Measurements from ENCODE around the gene THSD4. TPM values are rescaled to one million over a fixed set of nuclear protein-coding genes. Genes with fewer than 3 reads are reported as not detected.

THSD4 gene
- not detected for total RNA-seq

DNA sequence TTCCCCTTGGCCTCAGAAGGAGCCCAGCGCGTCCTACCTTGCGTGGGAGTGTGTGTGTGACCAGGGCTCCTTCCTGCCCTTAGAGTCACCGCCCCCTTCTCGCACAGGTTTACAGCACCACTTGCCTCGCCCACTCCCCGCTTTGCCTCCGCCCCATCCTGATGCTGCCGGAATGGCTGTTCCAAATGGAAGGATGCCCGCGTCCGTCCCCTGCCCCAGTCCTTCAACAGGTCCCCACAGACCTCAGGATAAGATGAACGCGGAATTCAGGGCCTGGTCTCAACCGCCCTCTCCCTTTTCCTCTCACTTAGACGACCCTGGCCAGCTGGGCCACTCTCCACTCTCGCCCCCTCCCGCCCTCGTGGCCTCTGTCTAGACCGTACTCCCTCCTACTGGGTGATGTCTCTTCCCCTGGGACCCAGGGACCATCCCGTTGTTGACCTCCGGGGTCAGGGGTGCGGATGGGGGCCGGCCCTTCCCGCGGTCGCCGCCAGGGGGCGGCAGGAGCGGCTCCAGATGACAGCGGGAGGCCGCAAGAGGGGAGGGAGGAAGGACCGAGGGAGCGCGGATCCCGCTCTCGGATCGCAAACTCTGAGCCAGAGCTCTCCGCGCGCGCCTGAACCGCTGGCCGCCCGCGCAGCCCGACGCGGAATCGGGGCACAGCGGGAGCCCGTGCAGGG, at the start of gene THSD4:
TSS of gene THSD4 (plus strand) at position 585 of the 680 bp plus-strand sequence.
- no peaks in the 10 kb centered on the region for H3K9me3 Mint-ChIP-seq
- H3K4me3 Mint-ChIP-seq, result peak within 1 kb of the TSS; percentile 63
- no peaks in the 10 kb centered on the region for H3K36me3 Mint-ChIP-seq
- peaks cover 5 to 6% of the 10 kb centered on the region in 2 donors for H3K4me1 Mint-ChIP-seq (ENCODE audit: low read depth in 2 of 2)
- ATAC-seq (peak; percentile 79 to 83), DNase-seq (ENCODE audit: low spot score) (peak; percentile 65)
- no peak within 1 kb of the TSS for H3K27ac Mint-ChIP-seq
- H3K27me3 Mint-ChIP-seq, result peaks cover 38 to 42% of the 10 kb centered on the region in 2 donors

DNA sequence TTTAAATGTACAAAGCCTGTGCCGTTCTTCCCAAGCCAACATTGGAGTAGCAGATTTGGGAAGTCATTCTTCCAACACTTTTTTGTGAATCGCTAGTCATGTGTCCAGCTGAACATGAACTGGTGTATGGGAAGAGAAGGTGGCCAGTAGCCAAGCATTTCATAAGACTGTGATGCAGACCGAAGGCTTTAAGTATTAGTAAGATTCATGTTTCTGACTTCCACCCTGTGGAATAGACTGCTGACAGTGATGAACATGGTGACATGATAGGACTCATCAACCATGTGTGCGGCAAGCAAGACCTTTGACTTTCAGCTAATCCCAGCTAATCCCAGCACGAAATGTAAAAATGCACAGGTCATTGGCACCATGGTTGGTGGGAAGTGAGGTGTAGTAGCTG, 48.3 kb upstream of the THSD4 start:
- Mint-ChIP-seq H3K27me3 (peaks cover 14 to 26% of the 10 kb centered on the region in 2 donors), H3K4me1 (ENCODE audit: low read depth in 2 of 2) (no peaks in the 10 kb centered on the region), H3K27ac (no peak overlapping the region), H3K4me3 (no peak overlapping the region), H3K36me3 (no peaks in the 10 kb centered on the region), H3K9me3 (no peaks in the 10 kb centered on the region)
- ATAC-seq, result no peak
- no peak for DNase-seq (ENCODE audit: low spot score)

DNA sequence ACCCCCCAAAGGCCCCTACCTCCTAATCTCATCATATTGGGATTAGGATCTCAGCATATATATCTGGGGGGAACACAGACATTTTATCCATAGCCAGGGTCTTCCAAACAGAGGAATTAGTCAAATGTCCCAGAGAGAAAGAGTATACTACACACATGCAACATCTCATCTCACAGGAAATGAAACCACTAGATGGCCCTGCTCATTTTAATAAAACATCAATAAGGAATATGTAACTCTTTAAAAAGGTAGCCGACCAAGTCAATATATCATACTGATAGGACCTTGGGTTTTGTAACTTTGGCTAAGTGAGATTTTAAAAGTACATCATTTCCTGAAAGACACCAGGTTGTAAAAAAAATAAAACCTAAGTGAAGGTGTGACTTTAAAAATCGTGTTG, 45.6 kb upstream of the THSD4 start:
- no peaks in the 10 kb centered on the region for H3K36me3 Mint-ChIP-seq
- H3K4me1 Mint-ChIP-seq (ENCODE audit: low read depth in 2 of 2), result no peaks in the 10 kb centered on the region
- no peak for ATAC-seq

DNA sequence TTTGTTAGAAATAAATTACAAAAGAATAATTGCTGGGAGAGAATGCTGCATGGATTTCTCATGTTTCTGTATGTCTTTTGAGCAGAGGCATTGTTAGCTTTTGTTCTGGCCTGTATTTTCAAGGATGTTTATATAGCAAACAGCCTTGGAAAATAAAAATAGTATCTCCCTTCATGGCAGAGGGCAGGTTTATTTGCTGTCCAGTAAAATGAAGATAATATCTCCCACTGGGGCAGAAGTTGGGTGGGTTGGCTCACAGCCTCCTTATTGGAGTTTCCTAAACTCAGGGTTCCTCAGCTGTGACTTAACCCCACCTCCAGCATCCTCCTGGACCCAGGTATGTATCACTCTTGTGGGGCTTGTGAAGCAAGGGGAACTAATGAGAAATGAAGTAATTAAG, 43.7 kb upstream of the THSD4 start:
- no peak overlapping the region for H3K4me3 Mint-ChIP-seq
- DNase-seq (ENCODE audit: low spot score), result no peak
- no peaks in the 10 kb centered on the region for H3K9me3 Mint-ChIP-seq
- H3K4me1 Mint-ChIP-seq (ENCODE audit: low read depth in 2 of 2), result no peaks in the 10 kb centered on the region
- no peak overlapping the region for H3K27ac Mint-ChIP-seq
- H3K36me3 Mint-ChIP-seq, result no peaks in the 10 kb centered on the region
- no peak for ATAC-seq
- H3K27me3 Mint-ChIP-seq, result peaks cover 21 to 23% of the 10 kb centered on the region in 2 donors

More for the DNA sequence above, 45.6 kb upstream of the THSD4 start:
- Mint-ChIP-seq H3K27ac (no peak overlapping the region), H3K9me3 (no peaks in the 10 kb centered on the region), H3K4me3 (no peak overlapping the region), H3K27me3 (peaks cover 21 to 22% of the 10 kb centered on the region in 2 donors)
- no peak for DNase-seq (ENCODE audit: low spot score)

DNA sequence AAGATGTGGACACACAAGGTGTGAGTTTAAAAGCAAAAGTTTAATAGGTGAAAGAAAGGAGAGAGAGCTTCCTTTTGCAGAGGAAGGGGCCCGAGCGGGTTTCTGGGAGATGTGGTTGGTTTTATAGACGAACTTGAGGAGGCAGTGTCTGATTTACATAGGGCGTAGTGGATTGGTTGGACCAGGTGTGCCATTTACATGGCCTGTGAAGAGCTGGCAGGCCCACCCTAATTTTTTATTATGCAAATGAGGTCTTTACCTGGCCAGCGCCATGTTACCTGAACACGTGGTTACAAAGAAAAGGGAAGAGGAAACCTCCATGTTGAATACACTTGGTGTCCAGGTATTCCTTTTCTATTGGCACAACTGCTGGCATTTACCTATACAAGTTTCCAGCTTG, 42.8 kb upstream of the THSD4 start:
- Mint-ChIP-seq H3K9me3 (no peaks in the 10 kb centered on the region), H3K4me1 (ENCODE audit: low read depth in 2 of 2) (no peaks in the 10 kb centered on the region), H3K36me3 (no peaks in the 10 kb centered on the region), H3K27ac (no peak overlapping the region), H3K4me3 (no peak overlapping the region), H3K27me3 (peaks cover 18 to 20% of the 10 kb centered on the region in 2 donors)
- DNase-seq (ENCODE audit: low spot score) (no peak), ATAC-seq (no peak)

DNA sequence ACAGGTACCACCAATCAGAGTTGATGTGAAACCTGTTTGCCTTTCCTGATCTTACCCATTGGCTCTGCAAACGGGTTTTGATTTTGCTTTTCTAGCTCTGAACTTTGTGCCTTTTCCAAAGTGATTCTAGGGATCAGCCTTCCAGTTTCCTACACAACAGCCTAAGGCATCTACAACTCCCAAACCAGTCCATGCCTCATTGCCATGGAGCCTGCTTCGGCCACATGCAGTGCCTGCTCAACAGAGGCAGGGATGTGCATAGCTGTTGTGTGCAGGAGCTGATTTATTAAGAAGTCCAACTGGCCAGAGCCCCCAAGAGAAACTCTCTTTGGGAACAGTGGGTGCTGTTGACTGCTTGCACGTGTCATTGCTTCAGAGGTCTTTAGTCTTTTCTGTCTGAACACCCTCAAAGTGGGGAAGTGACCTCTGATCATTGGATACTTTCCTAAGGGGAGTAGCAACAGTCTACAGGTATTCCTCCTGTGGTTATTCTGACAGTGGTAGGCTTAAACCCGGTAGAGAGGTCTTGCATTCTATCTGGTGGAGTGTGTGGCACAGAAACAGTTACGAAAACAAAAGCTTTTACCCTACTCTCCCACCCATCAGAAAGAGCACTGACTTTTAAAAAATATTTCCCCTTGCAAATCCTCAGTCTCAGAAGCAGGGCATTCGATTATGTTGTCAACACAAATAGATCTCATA, 36.6 kb upstream of the THSD4 start:
- no peak for ATAC-seq
- Mint-ChIP-seq H3K27ac (no peak overlapping the region), H3K9me3 (no peaks in the 10 kb centered on the region), H3K36me3 (no peaks in the 10 kb centered on the region), H3K4me3 (no peak overlapping the region), H3K27me3 (peaks cover 25 to 47% of the 10 kb centered on the region in 2 donors), H3K4me1 (ENCODE audit: low read depth in 2 of 2) (no peaks in the 10 kb centered on the region)
- no peak for DNase-seq (ENCODE audit: low spot score)

DNA sequence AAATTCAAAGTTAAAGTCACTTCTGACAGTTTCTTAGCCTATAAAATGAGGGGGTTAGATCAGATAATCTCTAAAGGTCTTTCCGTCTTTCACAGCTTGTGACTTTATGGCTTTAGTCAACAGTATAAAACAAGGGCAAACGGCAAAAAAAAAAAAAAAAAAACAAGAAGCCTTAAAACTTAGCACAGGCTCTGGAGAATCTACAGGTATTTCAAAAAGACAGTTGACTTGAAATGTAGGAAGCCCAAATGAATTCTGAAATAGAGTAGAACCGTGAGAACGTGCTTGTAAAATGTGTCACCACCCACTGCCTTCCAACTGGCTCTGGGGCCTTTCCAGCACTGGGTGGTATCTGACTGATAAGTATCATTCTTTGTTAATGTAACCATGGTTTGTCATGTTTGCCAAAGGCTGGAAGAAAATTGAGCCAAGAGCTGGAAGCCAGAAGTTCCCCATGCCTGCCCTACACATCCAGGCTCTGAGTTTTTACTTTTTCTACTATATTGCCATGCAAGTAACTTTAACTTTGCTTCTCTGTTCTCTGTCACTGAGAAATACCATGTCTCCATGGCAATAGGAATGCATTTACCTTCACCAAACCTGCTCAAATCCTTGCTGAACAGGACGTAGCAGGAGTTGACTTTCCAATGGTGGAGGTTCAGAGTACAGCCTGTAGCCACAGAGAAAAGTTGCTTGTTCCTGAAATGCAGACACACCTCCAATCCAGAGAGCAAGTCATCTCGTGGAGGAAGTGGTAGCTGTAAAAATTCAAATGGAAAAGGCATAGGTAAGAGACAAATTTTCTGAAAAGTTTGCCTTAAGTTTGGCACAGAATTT, 35.8 kb upstream of the THSD4 start:
- no peaks in the 10 kb centered on the region for H3K4me1 Mint-ChIP-seq (ENCODE audit: low read depth in 2 of 2)

DNA sequence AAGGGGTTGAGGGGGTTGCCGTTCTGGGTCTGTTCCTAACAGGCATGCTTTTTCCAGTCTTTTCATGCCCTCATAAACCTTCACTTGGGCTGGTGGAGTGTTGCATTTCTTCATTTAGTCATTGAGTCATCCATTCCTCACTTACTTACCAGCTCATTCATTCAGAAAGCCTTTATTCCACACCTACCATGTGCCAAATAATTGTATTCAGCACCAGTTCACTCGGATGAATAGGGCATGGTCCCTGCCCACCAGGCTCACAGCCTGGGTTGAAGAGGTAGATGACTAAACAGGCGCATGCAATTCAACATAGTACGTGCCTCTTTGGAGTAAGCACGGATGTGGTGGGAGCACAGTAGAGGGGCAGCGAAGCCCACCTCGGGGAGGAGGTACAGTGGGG, 35.1 kb upstream of the THSD4 start:
- no peak overlapping the region for H3K4me3 Mint-ChIP-seq
- ATAC-seq, result no peak
- H3K36me3 Mint-ChIP-seq, result no peaks in the 10 kb centered on the region
- no peaks in the 10 kb centered on the region for H3K9me3 Mint-ChIP-seq
- no peaks in the 10 kb centered on the region for H3K4me1 Mint-ChIP-seq (ENCODE audit: low read depth in 2 of 2)
- H3K27ac Mint-ChIP-seq, result no peak overlapping the region
- no peak for DNase-seq (ENCODE audit: low spot score)
- peaks cover 23 to 42% of the 10 kb centered on the region in 2 donors for H3K27me3 Mint-ChIP-seq

More for the DNA sequence above, 35.8 kb upstream of the THSD4 start:
- no peaks in the 10 kb centered on the region for H3K36me3 Mint-ChIP-seq
- no peak overlapping the region for H3K27ac Mint-ChIP-seq
- no peak for DNase-seq (ENCODE audit: low spot score)
- H3K27me3 Mint-ChIP-seq, result peaks cover 26 to 45% of the 10 kb centered on the region in 2 donors
- H3K9me3 Mint-ChIP-seq, result no peaks in the 10 kb centered on the region
- no peak overlapping the region for H3K4me3 Mint-ChIP-seq
- no peak for ATAC-seq

DNA sequence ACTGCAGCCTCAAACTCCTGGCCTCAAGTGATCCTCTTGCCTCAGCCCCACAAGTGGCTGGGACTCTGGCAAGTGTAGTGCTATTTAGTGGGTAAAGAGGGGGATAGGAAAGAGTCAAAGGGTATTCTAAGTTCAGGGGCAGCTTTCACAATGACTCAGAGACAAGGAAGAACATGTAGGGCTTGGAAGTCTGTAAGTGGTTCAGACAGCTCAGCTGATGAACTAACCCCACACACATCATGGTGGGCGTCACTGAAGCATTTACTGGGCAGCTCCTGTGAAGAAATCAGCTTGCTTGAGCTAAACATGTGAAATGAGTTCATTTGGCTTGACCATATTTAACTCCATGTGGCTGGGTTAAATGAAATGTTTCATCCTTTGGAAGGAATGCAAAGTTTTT, 34.6 kb upstream of the THSD4 start:
- no peaks in the 10 kb centered on the region for H3K4me1 Mint-ChIP-seq (ENCODE audit: low read depth in 2 of 2)
- peaks cover 23 to 47% of the 10 kb centered on the region in 2 donors for H3K27me3 Mint-ChIP-seq
- H3K9me3 Mint-ChIP-seq, result no peaks in the 10 kb centered on the region
- H3K36me3 Mint-ChIP-seq, result no peaks in the 10 kb centered on the region
- no peak overlapping the region for H3K4me3 Mint-ChIP-seq
- ATAC-seq, result no peak
- H3K27ac Mint-ChIP-seq, result no peak overlapping the region
- DNase-seq (ENCODE audit: low spot score), result no peak

DNA sequence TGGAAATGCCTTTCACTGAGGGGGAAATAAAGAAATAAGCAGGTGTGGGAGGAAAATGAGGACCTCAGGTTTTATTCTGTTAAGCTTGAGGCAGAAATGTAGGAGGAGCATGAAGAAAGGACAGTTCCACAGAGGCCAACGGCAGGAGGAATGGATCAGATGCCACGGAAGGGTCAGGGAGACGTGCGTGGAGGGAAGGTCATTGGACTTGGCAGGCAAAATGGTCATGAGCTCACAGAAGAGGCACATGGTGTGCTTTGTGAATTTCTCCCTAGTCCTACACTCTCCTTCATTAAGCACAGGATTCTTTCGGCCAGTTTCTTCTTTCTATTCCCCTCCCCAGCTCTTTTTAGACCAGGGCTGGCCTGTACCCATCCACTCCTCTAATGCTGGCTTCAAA, 32.5 kb upstream of the THSD4 start:
- no peak overlapping the region for H3K27ac Mint-ChIP-seq
- H3K9me3 Mint-ChIP-seq, result no peaks in the 10 kb centered on the region
- H3K4me3 Mint-ChIP-seq, result no peak overlapping the region
- H3K27me3 Mint-ChIP-seq, result peaks cover 37 to 64% of the 10 kb centered on the region in 2 donors
- ATAC-seq (no peak), DNase-seq (ENCODE audit: low spot score) (no peak)
- no peaks in the 10 kb centered on the region for H3K36me3 Mint-ChIP-seq
- H3K4me1 Mint-ChIP-seq (ENCODE audit: low read depth in 2 of 2), result no peaks in the 10 kb centered on the region

DNA sequence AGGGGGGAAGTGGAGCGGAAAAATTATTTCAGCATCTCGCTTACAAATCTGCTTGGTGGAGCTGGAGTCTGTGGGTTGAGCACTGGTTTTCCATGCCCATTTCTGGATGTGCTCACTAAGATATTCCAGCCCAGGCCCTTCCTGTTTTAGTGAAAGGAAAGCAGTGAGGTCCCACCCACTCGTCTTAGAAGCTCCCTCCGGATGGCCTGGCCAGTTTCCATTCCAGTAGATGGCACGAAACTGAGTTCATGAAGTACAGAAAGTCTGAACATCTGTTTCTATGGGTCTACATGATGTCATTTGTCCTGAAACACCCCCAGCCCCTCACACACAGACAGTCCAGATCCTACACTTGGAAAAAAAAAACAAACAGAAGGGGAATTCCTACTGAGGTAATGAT, 31.9 kb upstream of the THSD4 start:
- H3K4me3 Mint-ChIP-seq, result no peak overlapping the region
- no peaks in the 10 kb centered on the region for H3K9me3 Mint-ChIP-seq
- H3K36me3 Mint-ChIP-seq, result no peaks in the 10 kb centered on the region
- H3K27me3 Mint-ChIP-seq, result peaks cover 38 to 62% of the 10 kb centered on the region in 2 donors
- ATAC-seq (no peak), DNase-seq (ENCODE audit: low spot score) (no peak)
- H3K27ac Mint-ChIP-seq, result no peak overlapping the region
- no peaks in the 10 kb centered on the region for H3K4me1 Mint-ChIP-seq (ENCODE audit: low read depth in 2 of 2)

DNA sequence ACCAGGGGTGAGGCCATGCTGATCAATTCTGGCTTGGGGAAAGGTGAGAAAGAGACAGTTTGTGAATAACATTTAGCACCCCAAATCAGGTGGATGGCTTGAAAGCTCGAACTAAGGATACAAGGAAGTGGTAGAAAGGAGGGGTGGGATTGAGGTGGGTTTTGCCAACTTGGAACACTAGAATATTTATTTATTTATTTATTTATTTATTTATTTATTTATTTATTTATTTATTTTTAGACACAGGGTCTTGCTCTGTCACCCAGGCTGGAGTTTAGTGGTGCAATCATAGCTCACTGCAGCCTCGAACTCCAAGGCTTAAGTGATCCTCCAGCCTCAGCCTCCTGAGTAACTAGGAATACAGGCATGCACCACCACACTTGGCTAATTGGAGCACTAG, 31.0 kb upstream of the THSD4 start:
- Mint-ChIP-seq H3K4me1 (ENCODE audit: low read depth in 2 of 2) (no peaks in the 10 kb centered on the region), H3K27me3 (peaks cover 36 to 65% of the 10 kb centered on the region in 2 donors), H3K4me3 (no peak overlapping the region), H3K9me3 (no peaks in the 10 kb centered on the region), H3K27ac (no peak overlapping the region), H3K36me3 (no peaks in the 10 kb centered on the region)
- DNase-seq (ENCODE audit: low spot score) (no peak), ATAC-seq (no peak)

DNA sequence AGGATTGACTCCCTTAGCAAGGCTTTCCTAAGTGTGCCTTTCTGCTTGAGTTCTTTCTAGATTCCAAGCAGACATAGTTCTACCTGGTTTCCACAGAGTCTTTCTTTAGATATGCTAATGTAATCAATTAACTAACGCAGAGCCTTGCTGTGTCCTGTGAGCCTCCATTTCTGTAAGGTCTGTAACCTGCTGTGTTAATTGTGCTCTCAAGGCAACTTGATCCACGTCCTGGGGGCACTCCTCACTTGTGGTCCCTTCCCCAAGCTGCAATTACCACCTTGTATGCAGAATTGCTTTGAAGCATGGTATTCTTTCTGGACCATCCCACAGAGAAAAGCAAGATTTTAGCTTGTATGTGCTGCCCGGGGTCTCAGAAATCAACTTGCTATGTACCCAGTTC, 29.5 kb upstream of the THSD4 start:
- no peaks in the 10 kb centered on the region for H3K36me3 Mint-ChIP-seq
- ATAC-seq (no peak), DNase-seq (ENCODE audit: low spot score) (no peak)
- no peak overlapping the region for H3K27ac Mint-ChIP-seq
- peaks cover 30 to 56% of the 10 kb centered on the region in 2 donors for H3K27me3 Mint-ChIP-seq
- H3K4me3 Mint-ChIP-seq, result no peak overlapping the region
- no peaks in the 10 kb centered on the region for H3K9me3 Mint-ChIP-seq
- H3K4me1 Mint-ChIP-seq (ENCODE audit: low read depth in 2 of 2), result no peaks in the 10 kb centered on the region

DNA sequence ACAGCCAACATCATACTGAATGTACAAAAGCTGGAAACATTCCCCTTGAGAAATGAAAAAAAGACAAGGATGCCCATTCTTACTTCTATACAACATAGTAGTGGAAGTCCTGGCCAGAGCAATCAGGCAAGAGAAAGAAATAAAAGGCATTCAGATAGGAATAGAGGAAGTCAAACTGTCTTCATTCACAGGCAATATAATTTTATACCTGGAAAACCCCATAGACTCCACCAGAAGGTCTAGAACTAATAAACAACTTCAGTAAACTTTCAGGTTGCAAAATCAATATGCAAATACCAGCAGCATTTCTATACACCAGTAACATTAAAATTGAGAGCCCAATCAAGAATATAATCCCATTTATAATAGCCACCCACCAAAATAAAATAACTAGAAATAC, 27.1 kb upstream of the THSD4 start:
- Mint-ChIP-seq H3K36me3 (no peaks in the 10 kb centered on the region), H3K27me3 (peaks cover 24 to 46% of the 10 kb centered on the region in 2 donors), H3K27ac (no peak overlapping the region), H3K4me3 (no peak overlapping the region), H3K9me3 (no peaks in the 10 kb centered on the region), H3K4me1 (ENCODE audit: low read depth in 2 of 2) (no peaks in the 10 kb centered on the region)
- ATAC-seq (no peak), DNase-seq (ENCODE audit: low spot score) (no peak)

All from natural killer cell treated with Interleukin-12 subunit alpha and Interleukin-12 subunit beta and Interleukin-15 and Interleukin-18, amount 100 ng/mL, for 72 hours (primary cell).